Neuronal stem cell (in vitro differentiated cells): Measurements from ENCODE around the gene ANXA6.
A peak's percentile ranks its signal among the peaks of the same experiment; 100 is the strongest.

ENCODE experiments used
- DNase-seq: peaks from one replicate; pipeline ENCODE4 v3.0.0-alpha.2; 2013; ENCODE audit warnings: low spot score
- H2AFZ ChIP-seq: one replicate; pipeline ENCODE4 v1.6.1; 2013; ENCODE audit warnings: mild to moderate bottlenecking, low read length, inconsistent platforms
- H2AK5ac ChIP-seq: 2 replicates; pipeline ENCODE4 v1.6.1; 2013; ENCODE audit warnings: low read depth, mild to moderate bottlenecking, inconsistent platforms, low read length, moderate library complexity, mixed read lengths
- H2BK120ac ChIP-seq: 2 replicates; pipeline ENCODE4 v1.6.1; 2013; ENCODE audit warnings: low read depth, mild to moderate bottlenecking, inconsistent platforms, low read length, moderate library complexity, mixed read lengths
- H2BK12ac ChIP-seq: one replicate; pipeline ENCODE4 v1.6.1; 2013; ENCODE audit warnings: low read length, inconsistent platforms
- H2BK15ac ChIP-seq: 2 replicates; pipeline ENCODE4 v1.6.1; 2013; ENCODE audit warnings: mild to moderate bottlenecking, low read length, inconsistent platforms, mixed read lengths
- H2BK5ac ChIP-seq: one replicate; pipeline ENCODE4 v1.6.1; 2013; ENCODE audit warnings: inconsistent platforms, mild to moderate bottlenecking, low read length, moderate library complexity
- H3K14ac ChIP-seq: one replicate; pipeline ENCODE4 v1.6.1; 2013; ENCODE audit warnings: low read length, inconsistent platforms
- H3K18ac ChIP-seq: 2 replicates; pipeline ENCODE4 v1.6.1; 2013; ENCODE audit warnings: low read length, inconsistent platforms
- H3K23ac ChIP-seq: 2 replicates; pipeline ENCODE4 v1.6.1; 2013; ENCODE audit warnings: low read depth, mild to moderate bottlenecking, mixed read lengths, low read length, inconsistent platforms; ENCODE audit not compliant: poor library complexity
- H3K27ac ChIP-seq: replicated peaks from 3 replicates; pipeline ENCODE4 v1.5.1; 2013; ENCODE audit warnings: low read length, inconsistent platforms
- H3K27me3 ChIP-seq, 3 experiments: 2 replicates each; pipeline ENCODE4 v1.6.1; 2013; ENCODE audit warnings: low read length in 3 of 3, mild to moderate bottlenecking in 2 of 3, inconsistent platforms in 1 of 3, low read depth in 1 of 3, mixed read lengths in 1 of 3, moderate library complexity in 1 of 3; ENCODE audit not compliant: control insufficient read depth in 3 of 3, insufficient read depth in 3 of 3
- H3K36me3 ChIP-seq, 2 donors: replicated peaks in 1 of 2; 2 replicates each; pipeline ENCODE4 v1.6.1; 2013; ENCODE audit warnings: low read length in 2 of 2; ENCODE audit not compliant: control insufficient read depth in 2 of 2, insufficient read depth in 2 of 2
- H3K4ac ChIP-seq: 2 replicates; pipeline ENCODE4 v1.6.1; 2013; ENCODE audit warnings: inconsistent platforms, mild to moderate bottlenecking, low read length, moderate library complexity
- H3K4me1 ChIP-seq, 2 donors: 1 replicate in 1 of 2; 2 replicates in 1 of 2; pipeline ENCODE4 v1.6.1; 2013; ENCODE audit warnings: low read length in 2 of 2, low read depth in 1 of 2; ENCODE audit not compliant: control insufficient read depth in 2 of 2, insufficient read depth in 1 of 2
- H3K4me2 ChIP-seq: one replicate; pipeline ENCODE4 v1.6.1; 2013; ENCODE audit warnings: mild to moderate bottlenecking, low read length, inconsistent platforms; ENCODE audit not compliant: insufficient read depth, poor library complexity, severe bottlenecking
- H3K4me3 ChIP-seq, 2 donors: 2 replicates each; pipeline ENCODE4 v1.5.1; 2013; ENCODE audit warnings: low read length in 2 of 2, mild to moderate bottlenecking in 2 of 2, inconsistent platforms in 1 of 2, moderate library complexity in 1 of 2
- H3K79me1 ChIP-seq: one replicate; pipeline ENCODE4 v1.6.1; 2013; ENCODE audit warnings: low read depth, mild to moderate bottlenecking, inconsistent platforms, low read length, moderate library complexity
- H3K9ac ChIP-seq: one replicate; pipeline ENCODE4 v1.6.1; 2013; ENCODE audit warnings: mild to moderate bottlenecking, low read depth, low read length, inconsistent platforms; ENCODE audit not compliant: poor library complexity
- H3K9me3 ChIP-seq, 2 donors: replicated peaks in 1 of 2; 2 replicates each; pipeline versions ENCODE3 to v1.6.1; 2013; ENCODE audit warnings: low read length in 2 of 2, mild to moderate bottlenecking in 2 of 2, inconsistent platforms in 1 of 2, low read depth in 1 of 2, mixed read lengths in 1 of 2, moderate library complexity in 1 of 2; ENCODE audit not compliant: control insufficient read depth in 2 of 2, insufficient read depth in 1 of 2
- H4K8ac ChIP-seq: one replicate; pipeline ENCODE4 v1.6.1; 2013; ENCODE audit warnings: low read depth, mild to moderate bottlenecking, inconsistent platforms, low read length, moderate library complexity
- H4K91ac ChIP-seq: one replicate; pipeline ENCODE4 v1.6.1; 2013; ENCODE audit warnings: low read length, low read depth, mild to moderate bottlenecking, inconsistent platforms; ENCODE audit not compliant: poor library complexity
- WGBS, 2 donors: extraction: QIAGEN DNeasy Blood & Tissue Kit; methylation state at CpG; one replicate each; pipeline ENCODE4 v1.1.7; 2013; ENCODE audit warnings: missing lambda C conversion rate in 2 of 2, mixed read lengths in 1 of 2; ENCODE audit not compliant: insufficient read length in 2 of 2, insufficient replicate concordance in 1 of 2; ENCODE audit errors: extremely low coverage in 2 of 2; 5-methylcytosine and 5-hydroxymethylcytosine counted together

The ANXA6 gene

DNA sequence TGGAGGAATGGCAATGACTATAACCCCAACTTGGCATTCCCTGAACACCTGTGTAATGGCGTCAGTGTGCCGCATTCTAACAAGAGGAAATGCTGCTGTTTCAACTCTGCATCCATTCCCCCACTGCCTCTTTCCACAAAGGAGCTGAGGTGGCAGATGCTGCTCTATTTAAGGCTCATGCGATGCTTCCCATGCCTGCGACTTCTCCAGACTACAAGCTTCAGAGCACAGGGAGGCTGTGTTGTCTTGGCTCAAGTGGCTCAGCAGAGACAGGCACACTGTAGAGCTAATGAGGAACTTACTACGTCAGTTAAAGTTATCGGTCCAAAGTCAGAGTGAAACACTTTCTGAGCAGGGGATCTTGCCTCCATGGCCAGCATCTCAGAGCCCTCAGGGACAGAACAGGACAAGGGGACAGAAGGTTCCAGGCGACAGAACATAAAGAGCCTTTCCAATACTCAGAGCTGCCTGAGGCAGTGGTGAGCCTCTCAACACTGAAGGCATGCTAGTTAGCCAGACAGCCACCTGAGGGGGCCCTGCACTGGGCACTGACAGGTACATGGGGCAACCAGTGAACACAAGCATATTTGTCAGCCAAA lies 98.6 kb downstream of the ANXA6 start:
- H3K36me3 ChIP-seq = peaks cover 4 to 39% of the 10 kb centered on the region in 2 donors
- no peak overlapping the region for H3K27ac ChIP-seq
- no CpG with 5 or more reads among the region's 7 CpGs for WGBS, 2 donors
- H3K27me3 ChIP-seq = no peaks in the 10 kb centered on the region
- H3K4ac ChIP-seq = no peak overlapping the region
- no peak overlapping the region for H2BK120ac ChIP-seq
- H3K79me1 ChIP-seq = no peaks in the 10 kb centered on the region
- no peak overlapping the region for H2BK5ac ChIP-seq
- no peak overlapping the region for H3K9ac ChIP-seq
- H3K4me1 ChIP-seq = no peaks in the 10 kb centered on the region
- no peak overlapping the region for H4K91ac ChIP-seq
- no peak overlapping the region for H2AK5ac ChIP-seq
- H3K23ac ChIP-seq = no peak overlapping the region
- no peaks in the 10 kb centered on the region for H3K9me3 ChIP-seq
- no peak overlapping the region for H3K14ac ChIP-seq
- H3K18ac ChIP-seq = no peak overlapping the region
- no peak overlapping the region for H2BK15ac ChIP-seq
- DNase-seq = no peak
- H3K4me2 ChIP-seq = no peak overlapping the region
- no peak overlapping the region for H4K8ac ChIP-seq
- no peak overlapping the region for H2BK12ac ChIP-seq
- no peak overlapping the region for H2AFZ ChIP-seq
- no peak overlapping the region for H3K4me3 ChIP-seq

DNA sequence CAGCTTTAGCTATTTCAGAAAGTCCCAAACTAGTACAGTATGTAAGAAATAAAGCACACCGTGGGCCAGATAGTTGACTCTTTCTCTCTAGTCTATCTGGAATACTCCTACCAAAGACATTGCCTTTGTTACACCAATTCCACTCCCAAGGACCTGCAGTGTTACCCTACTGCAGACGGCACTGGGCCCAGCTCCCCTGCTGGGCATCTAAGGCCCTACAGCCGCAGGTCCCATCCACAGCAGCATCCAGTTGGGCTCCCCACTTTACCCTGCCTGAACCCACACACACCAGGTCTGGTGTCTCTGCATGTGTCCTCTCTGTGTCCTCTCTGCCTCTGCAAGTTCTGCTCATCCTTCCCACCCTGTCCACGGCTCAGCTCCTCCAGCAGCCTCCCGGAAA lies 99.3 kb downstream of the ANXA6 start:
- WGBS, 2 donors = no CpG with 5 or more reads among the region's 5 CpGs
- no peak for DNase-seq
- Histone ChIP-seq H3K9me3 (no peaks in the 10 kb centered on the region), H3K4me3 (no peak overlapping the region), H2AK5ac (no peak overlapping the region), H3K27ac (no peak overlapping the region), H3K79me1 (peaks cover 2% of the 10 kb centered on the region), H3K27me3 (no peaks in the 10 kb centered on the region), H2BK120ac (no peak overlapping the region), H3K23ac (peak overlapping the region; percentile 47), H3K4ac (no peak overlapping the region), H4K8ac (no peak overlapping the region), H3K36me3 (peaks cover 4 to 39% of the 10 kb centered on the region in 2 donors), H3K4me1 (no peaks in the 10 kb centered on the region), H2BK15ac (no peak overlapping the region), H2BK5ac (no peak overlapping the region), H2BK12ac (no peak overlapping the region), H3K14ac (no peak overlapping the region), H2AFZ (no peak overlapping the region), H3K4me2 (no peak overlapping the region), H3K18ac (no peak overlapping the region), H3K9ac (no peak overlapping the region), H4K91ac (no peak overlapping the region)

DNA sequence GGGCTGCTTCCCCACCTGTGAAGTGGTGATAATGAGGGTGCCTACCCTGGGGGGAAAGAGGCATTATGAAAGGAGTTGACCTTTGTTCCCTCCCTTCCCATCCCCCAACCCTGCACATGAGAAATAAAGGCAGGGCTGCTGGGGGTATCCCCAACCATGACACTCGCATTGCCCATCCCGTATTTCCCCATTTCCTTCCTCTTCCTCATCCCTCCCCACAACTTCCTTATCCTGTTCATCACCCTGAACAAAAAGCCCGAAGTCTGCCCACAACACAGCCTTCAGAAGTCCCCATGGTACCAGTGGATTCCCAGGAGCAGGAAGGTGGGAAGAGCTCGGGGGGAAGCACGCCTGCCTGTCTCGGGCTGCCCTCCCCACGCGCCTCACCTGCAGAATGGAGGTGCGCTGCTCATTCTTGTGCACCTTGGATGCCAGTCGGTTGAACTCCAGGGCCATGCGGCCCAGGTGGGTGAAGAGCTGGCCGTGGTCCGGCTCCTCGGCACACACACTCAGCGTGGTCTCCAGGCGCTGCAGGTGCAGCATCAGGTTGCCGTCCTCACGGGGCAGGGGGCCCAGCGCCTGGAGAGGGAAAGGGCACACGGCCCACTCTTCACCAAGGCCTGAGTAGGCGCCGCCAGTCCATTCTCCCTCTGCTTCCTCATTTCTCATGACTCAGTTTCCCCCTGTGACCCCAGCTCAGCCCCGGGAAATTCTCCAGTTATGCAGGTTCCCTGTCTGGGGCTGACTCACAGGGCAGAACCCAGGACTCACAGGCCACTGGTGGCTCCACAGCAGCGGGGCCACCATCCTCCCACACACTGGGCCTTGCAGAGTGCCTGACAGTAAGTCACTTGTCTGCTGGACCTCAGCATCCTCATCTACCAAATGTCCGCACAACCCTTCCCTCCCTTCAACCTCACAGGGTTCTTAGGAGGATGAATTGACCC lies 100.9 kb downstream of the ANXA6 start:
- H3K4me2 ChIP-seq = no peak overlapping the region
- no peak overlapping the region for H3K4ac ChIP-seq
- H2BK12ac ChIP-seq = no peak overlapping the region
- H3K14ac ChIP-seq = no peak overlapping the region
- H3K79me1 ChIP-seq = peaks cover 2% of the 10 kb centered on the region
- H3K9me3 ChIP-seq = no peaks in the 10 kb centered on the region
- H2BK15ac ChIP-seq = no peak overlapping the region
- H3K4me3 ChIP-seq = no peak overlapping the region
- H4K8ac ChIP-seq = no peak overlapping the region
- no peak overlapping the region for H4K91ac ChIP-seq
- peak overlapping the region; percentile 29 for H2AK5ac ChIP-seq
- H3K18ac ChIP-seq = peak overlapping the region; percentile 36
- 100% methylated on average over 1 of the region's 25 CpGs; no CpG with 5 or more reads in 1 of the 2 donors for WGBS, 2 donors
- H3K9ac ChIP-seq = peak overlapping the region; percentile 51
- H3K4me1 ChIP-seq = no peaks in the 10 kb centered on the region
- no peaks in the 10 kb centered on the region for H3K27me3 ChIP-seq
- H3K27ac ChIP-seq = no peak overlapping the region
- DNase-seq = no peak
- no peak overlapping the region for H2AFZ ChIP-seq
- H3K23ac ChIP-seq = no peak overlapping the region
- H3K36me3 ChIP-seq = peaks cover 1 to 24% of the 10 kb centered on the region in 2 donors
- H2BK120ac ChIP-seq = no peak overlapping the region
- peak overlapping the region; percentile 41 for H2BK5ac ChIP-seq

DNA sequence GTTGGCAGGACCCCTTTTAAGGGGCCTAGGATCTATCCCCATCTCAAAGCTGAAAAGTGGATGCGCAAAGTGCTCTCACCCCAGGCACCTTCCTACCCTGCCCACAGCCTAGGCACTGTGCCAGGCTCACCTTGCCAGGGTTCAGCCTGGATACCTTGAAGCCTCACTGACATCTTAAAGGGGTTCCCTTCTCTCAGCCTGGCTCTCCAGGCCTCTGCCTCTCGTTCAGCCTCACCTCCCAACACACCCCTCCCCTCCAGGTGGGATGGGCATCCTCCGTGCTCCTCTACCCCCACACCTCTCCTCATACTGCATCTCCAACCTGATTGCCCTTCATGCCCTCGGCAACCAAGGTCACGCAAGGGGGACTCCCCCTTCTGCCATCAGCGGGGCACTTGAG lies 102.2 kb downstream of the ANXA6 start:
- H3K9me3 ChIP-seq = peaks cover 0 to 2% of the 10 kb centered on the region in 2 donors

More for the DNA sequence above, 102.2 kb downstream of the ANXA6 start:
- peak overlapping the region; percentile 42 for H2AK5ac ChIP-seq
- peaks cover 4 to 15% of the 10 kb centered on the region in 2 donors for H3K36me3 ChIP-seq
- no peak overlapping the region for H3K14ac ChIP-seq
- no peak overlapping the region for H3K9ac ChIP-seq
- H4K8ac ChIP-seq = no peak overlapping the region
- no CpG with 5 or more reads among the region's 6 CpGs for WGBS, 2 donors
- DNase-seq = no peak
- no peak overlapping the region for H2BK120ac ChIP-seq
- no peak overlapping the region for H3K4me3 ChIP-seq
- H3K4me2 ChIP-seq = no peak overlapping the region
- no peak overlapping the region for H3K27ac ChIP-seq
- no peak overlapping the region for H4K91ac ChIP-seq
- no peak overlapping the region for H2BK15ac ChIP-seq
- no peak overlapping the region for H2BK12ac ChIP-seq
- no peaks in the 10 kb centered on the region for H3K27me3 ChIP-seq
- no peak overlapping the region for H3K4ac ChIP-seq
- no peak overlapping the region for H2AFZ ChIP-seq
- H3K4me1 ChIP-seq = no peaks in the 10 kb centered on the region
- H2BK5ac ChIP-seq = no peak overlapping the region
- no peak overlapping the region for H3K23ac ChIP-seq
- no peak overlapping the region for H3K18ac ChIP-seq
- peaks cover 2% of the 10 kb centered on the region for H3K79me1 ChIP-seq
